Endothelial cell of umbilical vein (primary cell): ENCODE data around the gene HAP1. TPM values are rescaled to one million over a fixed set of nuclear protein-coding genes. Genes with fewer than 3 reads are reported as not detected.

ENCODE experiments used
- BruUV-seq: library from RNA; stranded (reverse); fragments of 400-500 nt; replicated peaks from 2 replicates; lab custom pipeline; 2021; lab: Mats Ljungman, UMichigan
- CTCF ChIA-PET: fragments of 300-600, 350-600 bp; sonication (Branson Sonifier 250); formaldehyde crosslinking; loops from one replicate; lab custom pipeline; 2021; ENCODE audit warnings: antibody characterized with exemption, inconsistent platforms; lab: Charles Lee
- POLR2A ChIA-PET: fragments of 300-600, 350-600 bp; sonication (Branson Sonifier 250); formaldehyde crosslinking; loops from one replicate; lab custom pipeline; 2021; ENCODE audit warnings: antibody characterized with exemption, inconsistent platforms; lab: Charles Lee
- DNase-seq: peaks from one replicate; pipeline ENCODE4 v3.0.0-alpha.2; 2011; ENCODE audit warnings: low read depth, low spot score
- FAIRE-seq: peaks from 2 replicates; lab custom pipeline; 2011; peaks lifted over from hg19 to GRCh38; lab: Jason Lieb, UNC
- H2AFZ ChIP-seq: 2 replicates; pipeline ENCODE4 v1.6.0; 2012; ENCODE audit warnings: low read depth, low read length, control low read depth, inconsistent platforms
- H3K27ac ChIP-seq: 2 replicates; pipeline ENCODE4 v1.5.1; 2011; ENCODE audit warnings: low read depth, mild to moderate bottlenecking, control low read depth, low read length, moderate library complexity; ENCODE audit not compliant: insufficient read depth
- H3K27me3 ChIP-seq, 2 experiments: 2 replicates each; pipeline versions ENCODE4 v1.6.0 to v1.6.1; 2011; ENCODE audit warnings: low read length in 2 of 2, mixed read lengths in 1 of 2; ENCODE audit not compliant: control insufficient read depth in 2 of 2, insufficient read depth in 2 of 2
- H3K36me3 ChIP-seq, 2 experiments: 2 replicates in 1 of 2; 3 replicates in 1 of 2; pipeline ENCODE4 v1.5.1; 2011; ENCODE audit warnings: low read length in 2 of 2, mild to moderate bottlenecking in 1 of 2, moderate library complexity in 1 of 2; ENCODE audit not compliant: control insufficient read depth in 2 of 2, insufficient read depth in 2 of 2; ENCODE audit errors: extremely low read depth in 1 of 2
- H3K4me1 ChIP-seq: 3 replicates; pipeline ENCODE4 v1.5.1; 2011; ENCODE audit warnings: mild to moderate bottlenecking, low read length; ENCODE audit not compliant: control insufficient read depth, insufficient read depth; ENCODE audit errors: extremely low read depth
- H3K4me2 ChIP-seq: 2 replicates; pipeline ENCODE4 v1.6.1; 2011; ENCODE audit warnings: low read length, control low read depth, mixed read lengths; ENCODE audit not compliant: insufficient read depth
- H3K4me3 ChIP-seq, 3 experiments: fragments of 200-600 bp in 1 of 3; sonication (generic), shearing (Covaris generic) in 1 of 3; replicated peaks in 1 of 3; 2 replicates each; pipeline ENCODE4 v1.5.1; 2011 to 2016; ENCODE audit warnings: control low read depth in 3 of 3, low read length in 3 of 3, mild to moderate bottlenecking in 2 of 3, inconsistent platforms in 1 of 3, low read depth in 1 of 3, moderate library complexity in 1 of 3; ENCODE audit not compliant: insufficient read depth in 1 of 3
- H3K79me2 ChIP-seq: 2 replicates; pipeline ENCODE4 v1.6.0; 2012; ENCODE audit warnings: low read length, inconsistent platforms; ENCODE audit not compliant: control insufficient read depth, insufficient read depth
- H3K9ac ChIP-seq: replicated peaks from 2 replicates; pipeline ENCODE3; 2011; ENCODE audit warnings: low read length, control low read depth; ENCODE audit not compliant: insufficient read depth; ENCODE audit errors: extremely low read depth
- H3K9me1 ChIP-seq: replicated peaks from 3 replicates; pipeline ENCODE4 v1.6.0; 2011; ENCODE audit warnings: mild to moderate bottlenecking, low read length; ENCODE audit not compliant: control insufficient read depth, insufficient read depth; ENCODE audit errors: extremely low read depth
- H3K9me3 ChIP-seq: replicated peaks from 2 replicates; pipeline ENCODE4 v1.5.1; 2012; ENCODE audit warnings: low read length, inconsistent platforms; ENCODE audit not compliant: control insufficient read depth, insufficient read depth
- H4K20me1 ChIP-seq: replicated peaks from 2 replicates; pipeline ENCODE3; 2011; ENCODE audit warnings: mild to moderate bottlenecking, low read length; ENCODE audit not compliant: control insufficient read depth, insufficient read depth; ENCODE audit errors: extremely low read depth
- EZH2 ChIP-seq: IDR thresholded peaks from 2 replicates; pipeline ENCODE4 v1.6.1; 2012; ENCODE audit warnings: borderline replicate concordance, low read depth, mild to moderate bottlenecking, moderate library complexity, low read length, inconsistent platforms; ENCODE audit not compliant: severe bottlenecking
- FOS ChIP-seq: IDR thresholded peaks from 2 replicates; pipeline ENCODE4 v1.6.1; 2011; ENCODE audit warnings: mild to moderate bottlenecking, low read length, moderate library complexity, borderline replicate concordance; ENCODE audit not compliant: insufficient read depth
- GATA2 ChIP-seq: IDR thresholded peaks from 2 replicates; pipeline ENCODE4 v1.7.0; 2011; ENCODE audit warnings: low read depth, mild to moderate bottlenecking, moderate library complexity, mixed read lengths, low read length; ENCODE audit not compliant: insufficient read length, insufficient read depth
- JUN ChIP-seq: IDR thresholded peaks from 2 replicates; pipeline ENCODE4 v1.6.1; 2011; ENCODE audit warnings: borderline replicate concordance, low read depth; ENCODE audit not compliant: insufficient read length, insufficient read depth
- MYC ChIP-seq: IDR thresholded peaks from one replicate; pipeline ENCODE4 v1.6.1; 2011; ENCODE audit warnings: mild to moderate bottlenecking, low read depth, low read length
- POLR2A ChIP-seq: IDR thresholded peaks from 2 replicates; pipeline ENCODE4 v1.6.1; 2012; ENCODE audit warnings: low read depth, mild to moderate bottlenecking, control low read depth, low read length
- POLR2AphosphoS5 ChIP-seq: IDR thresholded peaks from 2 replicates; pipeline ENCODE4 v1.6.1; 2012; ENCODE audit warnings: low read depth, mild to moderate bottlenecking, control low read depth, low read length, moderate library complexity; ENCODE audit not compliant: insufficient read depth
- dilution Hi-C: fragments of 300-500 bp; cut with MboI; formaldehyde crosslinking; loops from one replicate; pipeline ENCODE4 v1.15.0; 2019; ENCODE audit warnings: low sequenced_read_pairs; ENCODE audit not compliant: extremely low pct_ligation_motif_present
- intact Hi-C: fragments of 100-400 bp; cut with micrococcal nuclease; formaldehyde crosslinking; loops from one replicate; pipeline ENCODE4 v1.10.0; 2022
- polyA plus RNA-seq, 4 experiments: library from polyadenylated mRNA; depleted of rRNA in 3 of 4; stranded (reverse) in 3 of 4; unstranded in 1 of 4; fragments of >200 nt; gene quantifications; 2 replicates each; pipeline versions ENCODE4 v1.2.1 to v1.2.3, GENCODE V29; 2011 to 2012; ENCODE audit warnings: missing spikeins in 1 of 4
- total RNA-seq: library from RNA; stranded (reverse); gene quantifications from 2 replicates; pipeline ENCODE4 v1.2.3, GENCODE V29; 2021
- TF ChIP-seq, protein P1 (sequence below), 2 donors: IDR thresholded peaks; 1 replicate in 1 of 2; 2 replicates in 1 of 2; pipeline ENCODE4 v1.5.1; 2011; ENCODE audit warnings: low read length in 2 of 2, mild to moderate bottlenecking in 2 of 2, moderate library complexity in 2 of 2, control low read depth in 1 of 2, inconsistent platforms in 1 of 2, low read depth in 1 of 2; ENCODE audit not compliant: insufficient read depth in 1 of 2; ENCODE audit errors: extremely low read depth in 1 of 2
- TF ChIP-seq, protein P2 (sequence below): IDR thresholded peaks from 2 replicates; pipeline ENCODE4 v1.6.1; 2011; ENCODE audit not compliant: insufficient read depth, insufficient read length

HAP1 gene
- total and polyA plus RNA-seq, 2 donors (not counting 3 experiments of a cell fraction or from before 2014, with no cell fraction given): 0.07 to 0.24 TPM

DNA sequence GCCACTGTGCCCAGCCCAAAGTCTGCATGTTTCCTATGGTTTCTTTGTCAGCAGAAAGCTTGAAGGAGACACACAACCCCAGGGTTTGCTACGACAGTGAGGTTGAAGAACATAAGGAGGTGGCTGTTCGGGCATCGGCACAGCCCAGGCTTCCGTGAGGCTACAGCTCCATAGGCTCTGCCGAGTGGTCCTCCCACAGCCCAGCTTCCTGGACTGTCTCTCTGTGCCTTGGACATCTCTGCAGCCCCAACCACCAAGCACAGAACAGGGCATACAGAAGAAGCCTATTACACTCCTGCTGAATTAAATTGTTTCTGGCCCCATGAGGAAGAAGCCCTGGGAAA, 3.2 kb upstream of the HAP1 start:
- peaks cover 2% of the 10 kb centered on the region for H3K4me1 ChIP-seq
- TF ChIP-seq POLR2A (no peak), JUN (no peak), EZH2 (no peak), MYC (no peak), POLR2AphosphoS5 (no peak), FOS (no peak), GATA2 (no peak)
- TF ChIP-seq, protein P1, sequence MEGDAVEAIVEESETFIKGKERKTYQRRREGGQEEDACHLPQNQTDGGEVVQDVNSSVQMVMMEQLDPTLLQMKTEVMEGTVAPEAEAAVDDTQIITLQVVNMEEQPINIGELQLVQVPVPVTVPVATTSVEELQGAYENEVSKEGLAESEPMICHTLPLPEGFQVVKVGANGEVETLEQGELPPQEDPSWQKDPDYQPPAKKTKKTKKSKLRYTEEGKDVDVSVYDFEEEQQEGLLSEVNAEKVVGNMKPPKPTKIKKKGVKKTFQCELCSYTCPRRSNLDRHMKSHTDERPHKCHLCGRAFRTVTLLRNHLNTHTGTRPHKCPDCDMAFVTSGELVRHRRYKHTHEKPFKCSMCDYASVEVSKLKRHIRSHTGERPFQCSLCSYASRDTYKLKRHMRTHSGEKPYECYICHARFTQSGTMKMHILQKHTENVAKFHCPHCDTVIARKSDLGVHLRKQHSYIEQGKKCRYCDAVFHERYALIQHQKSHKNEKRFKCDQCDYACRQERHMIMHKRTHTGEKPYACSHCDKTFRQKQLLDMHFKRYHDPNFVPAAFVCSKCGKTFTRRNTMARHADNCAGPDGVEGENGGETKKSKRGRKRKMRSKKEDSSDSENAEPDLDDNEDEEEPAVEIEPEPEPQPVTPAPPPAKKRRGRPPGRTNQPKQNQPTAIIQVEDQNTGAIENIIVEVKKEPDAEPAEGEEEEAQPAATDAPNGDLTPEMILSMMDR (IDR thresholded peaks at IDR 0.05; ENCODE audit: extremely low read depth in 1 of 2, insufficient read depth in 1 of 2, low read depth in 1 of 2, low read length in 2 of 2): no peak
- TF ChIP-seq, protein P2, sequence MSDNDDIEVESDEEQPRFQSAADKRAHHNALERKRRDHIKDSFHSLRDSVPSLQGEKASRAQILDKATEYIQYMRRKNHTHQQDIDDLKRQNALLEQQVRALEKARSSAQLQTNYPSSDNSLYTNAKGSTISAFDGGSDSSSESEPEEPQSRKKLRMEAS: no peak
- ChIA-PET POLR2A (no interaction called here), CTCF (interaction anchor here (0.5 to 4.6 kb wide), 20 partner anchors 9 to 162 kb away, joined by 3 to 50 read pairs (median 4); partner anchors contain the start of genes FKBP10, JUP, KLHL11 and P3H4)
- dilution Hi-C loops (no loop called here), intact Hi-C loops (loop anchor here (1.0 to 5.0 kb wide), 7 partner anchors 36 to 222 kb away; partner anchors contain the start of gene KLHL11)
- H3K79me2 ChIP-seq: no peaks in the 10 kb centered on the region
- H4K20me1 ChIP-seq: no peaks in the 10 kb centered on the region
- DNase-seq: no peak
- BruUV-seq: no TSS peak
- no peak overlapping the region for H3K27ac ChIP-seq
- no peak overlapping the region for H2AFZ ChIP-seq
- no peak for FAIRE-seq
- no peak overlapping the region for H3K4me3 ChIP-seq
- no peak overlapping the region for H3K4me2 ChIP-seq
- H3K9me3 ChIP-seq: no peaks in the 10 kb centered on the region
- peaks cover 29 to 33% of the 10 kb centered on the region in 2 experiments for H3K27me3 ChIP-seq
- no peaks in the 10 kb centered on the region for H3K36me3 ChIP-seq
- H3K9ac ChIP-seq: no peak overlapping the region
- no peaks in the 10 kb centered on the region for H3K9me1 ChIP-seq
